HepG2 (cell line): ENCODE results near the gene HNRNPM. TPM values are rescaled to one million over a fixed set of nuclear protein-coding genes. Genes with fewer than 3 reads are reported as not detected.

Experiments used
- FOXM1 ChIP-seq: sonication (generic); formaldehyde crosslinking; IDR thresholded peaks from 2 replicates; pipeline ENCODE4 v1.5.0; 2020; ENCODE audit warnings: missing genetic modification reagents
- GATAD1 ChIP-seq: IDR thresholded peaks from 2 replicates; pipeline ENCODE4 v1.6.1; 2016; ENCODE audit warnings: missing genetic modification reagents, missing compliant biosample characterization
- KDM2A ChIP-seq: sonication (generic); formaldehyde crosslinking; IDR thresholded peaks from 2 replicates; pipeline ENCODE4 v1.4.0; 2020; ENCODE audit warnings: low read depth, missing genetic modification reagents, borderline replicate concordance
- MLLT10 ChIP-seq: sonication (generic); formaldehyde crosslinking; IDR thresholded peaks from 2 replicates; pipeline ENCODE4 v1.4.0; 2020; ENCODE audit warnings: missing genetic modification reagents
- MTF1 ChIP-seq: sonication (generic); formaldehyde crosslinking; IDR thresholded peaks from 2 replicates; pipeline ENCODE4 v1.5.0; 2020; ENCODE audit warnings: missing genetic modification reagents
- NFIC ChIP-seq: IDR thresholded peaks from 2 replicates; pipeline ENCODE4 v1.6.1; 2012; ENCODE audit warnings: mild to moderate bottlenecking, low read length, inconsistent platforms
- NR2F6 ChIP-seq, 2 experiments: IDR thresholded peaks; 2 replicates each; pipeline ENCODE4 v1.6.1; 2016; ENCODE audit warnings: antibody characterized with exemption in 1 of 2, mild to moderate bottlenecking in 1 of 2
- PAWR ChIP-seq: sonication (generic); formaldehyde crosslinking; IDR thresholded peaks from 2 replicates; pipeline ENCODE4 v1.4.0; 2020; ENCODE audit warnings: missing genetic modification reagents, mild to moderate bottlenecking, borderline replicate concordance
- SKI ChIP-seq: fragments of 450-650 bp; IDR thresholded peaks from one replicate; pipeline ENCODE4 v1.6.1; 2018; ENCODE audit warnings: mild to moderate bottlenecking; ENCODE audit not compliant: partially characterized antibody
- STAG1 ChIP-seq: sonication (generic); formaldehyde crosslinking; IDR thresholded peaks from 2 replicates; pipeline ENCODE4 v1.4.0; 2020; ENCODE audit warnings: missing genetic modification reagents
- TBL1XR1 ChIP-seq: fragments of 150-350 bp; IDR thresholded peaks from 2 replicates; pipeline ENCODE4 v1.6.1; 2014; ENCODE audit warnings: borderline replicate concordance, low read length; ENCODE audit not compliant: partially characterized antibody
- TBX3 ChIP-seq: fragments of 450-650 bp; IDR thresholded peaks from 2 replicates; pipeline ENCODE4 v1.6.1; 2017; ENCODE audit warnings: antibody characterized with exemption, mild to moderate bottlenecking, inconsistent platforms, borderline replicate concordance
- TMF1 ChIP-seq: sonication (generic); formaldehyde crosslinking; IDR thresholded peaks from 2 replicates; pipeline ENCODE4 v1.8.1; 2022; ENCODE audit warnings: low read depth, missing genetic modification reagents
- ZEB1 ChIP-seq: IDR thresholded peaks from 2 replicates; pipeline ENCODE4 v1.6.1; 2012; ENCODE audit warnings: mild to moderate bottlenecking, low read depth, inconsistent platforms; ENCODE audit not compliant: insufficient replicate concordance
- ZFP37 ChIP-seq: sonication (generic); formaldehyde crosslinking; IDR thresholded peaks from 2 replicates; pipeline ENCODE4 v1.4.0; 2020; ENCODE audit warnings: missing genetic modification reagents, borderline replicate concordance
- ZNF33A ChIP-seq: sonication (generic); formaldehyde crosslinking; IDR thresholded peaks from 2 replicates; pipeline ENCODE4 v1.5.1; 2020; ENCODE audit warnings: missing genetic modification reagents, mild to moderate bottlenecking, moderate library complexity, borderline replicate concordance
- ZSCAN21 ChIP-seq: sonication (generic); formaldehyde crosslinking; IDR thresholded peaks from 2 replicates; pipeline ENCODE4 v1.8.0; 2022; ENCODE audit warnings: mild to moderate bottlenecking, missing genetic modification reagents, moderate library complexity, borderline replicate concordance
- polyA plus RNA-seq, 8 experiments: library from polyadenylated mRNA; depleted of rRNA in 3 of 8; stranded (reverse) in 7 of 8; unstranded in 1 of 8; fragments of >200 nt; fragmentation: Illumina TruSeq in 4 of 8; extraction: Trizol in 4 of 8; gene quantifications; 2 replicates each; pipeline versions ENCODE4 v1.2.1 to v1.2.3, GENCODE V29; 2011 to 2016; ENCODE audit warnings: low read depth in 4 of 8, missing spikeins in 1 of 8, mixed read lengths in 1 of 8; ENCODE audit not compliant: insufficient read depth in 1 of 8
- total RNA-seq, 5 experiments: library from RNA; depleted of rRNA; stranded (reverse); fragments of >200 nt; fragmentation: Illumina TruSeq; extraction: Trizol; gene quantifications; 2 replicates each; pipeline ENCODE4 v1.2.3, GENCODE V29; 2016; ENCODE audit warnings: low read depth in 1 of 5
- TF ChIP-seq, protein P1 (sequence below): IDR thresholded peaks from 2 replicates; pipeline ENCODE4 v1.6.1; 2012; ENCODE audit warnings: low read depth, low read length, improper control_type of control experiment
- TF ChIP-seq, protein P2 (sequence below): sonication (generic); formaldehyde crosslinking; conservative IDR thresholded peaks from 2 replicates; pipeline ENCODE4 v1.4.0; 2020; ENCODE audit warnings: missing genetic modification reagents
- TF ChIP-seq, protein P3 (sequence below): sonication (generic); formaldehyde crosslinking; IDR thresholded peaks from 2 replicates; pipeline ENCODE4 v1.5.0; 2020; ENCODE audit warnings: missing genetic modification reagents, mild to moderate bottlenecking, borderline replicate concordance
- TF ChIP-seq, protein P4 (sequence below): sonication (generic); formaldehyde crosslinking; IDR thresholded peaks from 2 replicates; pipeline ENCODE4 v1.4.0; 2020; ENCODE audit warnings: missing genetic modification reagents
- TF ChIP-seq, protein P5 (sequence below): sonication (generic); formaldehyde crosslinking; IDR thresholded peaks from 2 replicates; pipeline ENCODE4 v1.5.0; 2020; ENCODE audit warnings: missing genetic modification reagents, mild to moderate bottlenecking, borderline replicate concordance

HNRNPM gene
- total and polyA plus RNA-seq, 2 of the 13 experiments (the other 11 are each of a cell fraction or from before 2014, with no cell fraction given) = 56.7 to 102 TPM

DNA sequence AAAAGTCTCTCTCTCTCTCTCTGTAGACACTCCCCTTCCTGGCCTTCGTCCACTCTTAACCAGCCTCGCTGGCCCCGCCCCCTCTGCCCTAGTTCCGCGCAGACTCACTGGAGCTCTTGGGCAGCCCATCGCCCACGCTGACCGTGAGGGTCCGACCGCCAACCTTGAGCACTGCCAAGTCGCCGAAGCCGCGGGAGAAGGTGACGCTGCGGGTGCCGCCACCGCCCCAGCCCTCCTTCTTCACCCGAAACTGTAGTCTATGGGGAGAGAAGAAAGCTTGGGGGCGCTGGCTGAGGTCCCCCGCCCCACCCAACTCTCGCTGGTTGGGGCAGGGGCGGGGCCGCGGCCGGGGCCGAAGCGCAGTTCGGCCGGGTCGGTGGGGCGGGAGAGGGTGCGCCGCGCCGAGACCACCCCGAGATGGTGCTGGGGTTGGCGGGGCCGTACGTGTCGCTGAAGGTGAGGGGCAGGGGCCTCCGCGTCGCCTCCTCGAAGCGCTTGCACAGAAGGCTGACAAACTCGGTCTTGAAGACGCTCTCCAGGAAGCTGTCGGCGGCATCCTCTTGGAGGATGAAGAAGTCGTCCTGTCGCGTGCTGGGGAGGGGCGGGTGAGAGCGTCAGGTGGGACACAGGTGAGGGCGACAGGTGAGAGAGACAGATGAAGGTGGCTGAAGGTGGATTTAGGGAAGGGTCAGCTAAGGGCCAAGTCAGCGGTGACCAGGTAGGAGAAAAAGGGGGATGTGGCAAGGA, 81.7 kb downstream of the HNRNPM start (continued):
- peak; percentile 43 for TF ChIP-seq ZEB1
- TF ChIP-seq GATAD1 (CRISPR knock-in tag) = peak; percentile 54; the same call in 1 of the 2 replicates
- TF ChIP-seq FOXM1 (CRISPR knock-in tag) = no peak
- TF ChIP-seq TBX3 = no peak
- TF ChIP-seq, protein P1, sequence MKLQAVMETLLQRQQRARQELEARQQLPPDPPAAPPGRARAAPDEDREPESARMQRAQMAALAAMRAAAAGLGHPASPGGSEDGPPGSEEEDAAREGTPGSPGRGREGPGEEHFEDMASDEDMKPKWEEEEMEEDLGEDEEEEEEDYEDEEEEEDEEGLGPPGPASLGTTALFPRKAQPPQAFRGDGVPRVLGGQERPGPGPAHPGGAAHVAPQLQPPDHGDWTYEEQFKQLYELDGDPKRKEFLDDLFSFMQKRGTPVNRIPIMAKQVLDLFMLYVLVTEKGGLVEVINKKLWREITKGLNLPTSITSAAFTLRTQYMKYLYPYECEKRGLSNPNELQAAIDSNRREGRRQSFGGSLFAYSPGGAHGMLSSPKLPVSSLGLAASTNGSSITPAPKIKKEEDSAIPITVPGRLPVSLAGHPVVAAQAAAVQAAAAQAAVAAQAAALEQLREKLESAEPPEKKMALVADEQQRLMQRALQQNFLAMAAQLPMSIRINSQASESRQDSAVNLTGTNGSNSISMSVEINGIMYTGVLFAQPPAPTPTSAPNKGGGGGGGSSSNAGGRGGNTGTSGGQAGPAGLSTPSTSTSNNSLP = no peak
- TF ChIP-seq, protein P2, sequence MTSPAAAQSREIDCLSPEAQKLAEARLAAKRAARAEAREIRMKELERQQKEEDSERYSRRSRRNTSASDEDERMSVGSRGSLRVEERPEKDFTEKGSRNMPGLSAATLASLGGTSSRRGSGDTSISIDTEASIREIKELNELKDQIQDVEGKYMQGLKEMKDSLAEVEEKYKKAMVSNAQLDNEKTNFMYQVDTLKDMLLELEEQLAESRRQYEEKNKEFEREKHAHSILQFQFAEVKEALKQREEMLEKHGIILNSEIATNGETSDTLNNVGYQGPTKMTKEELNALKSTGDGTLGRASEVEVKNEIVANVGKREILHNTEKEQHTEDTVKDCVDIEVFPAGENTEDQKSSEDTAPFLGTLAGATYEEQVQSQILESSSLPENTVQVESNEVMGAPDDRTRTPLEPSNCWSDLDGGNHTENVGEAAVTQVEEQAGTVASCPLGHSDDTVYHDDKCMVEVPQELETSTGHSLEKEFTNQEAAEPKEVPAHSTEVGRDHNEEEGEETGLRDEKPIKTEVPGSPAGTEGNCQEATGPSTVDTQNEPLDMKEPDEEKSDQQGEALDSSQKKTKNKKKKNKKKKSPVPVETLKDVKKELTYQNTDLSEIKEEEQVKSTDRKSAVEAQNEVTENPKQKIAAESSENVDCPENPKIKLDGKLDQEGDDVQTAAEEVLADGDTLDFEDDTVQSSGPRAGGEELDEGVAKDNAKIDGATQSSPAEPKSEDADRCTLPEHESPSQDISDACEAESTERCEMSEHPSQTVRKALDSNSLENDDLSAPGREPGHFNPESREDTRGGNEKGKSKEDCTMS (CRISPR knock-in tag) = no peak
- no peak for TF ChIP-seq ZNF33A
- TF ChIP-seq, protein P3, sequence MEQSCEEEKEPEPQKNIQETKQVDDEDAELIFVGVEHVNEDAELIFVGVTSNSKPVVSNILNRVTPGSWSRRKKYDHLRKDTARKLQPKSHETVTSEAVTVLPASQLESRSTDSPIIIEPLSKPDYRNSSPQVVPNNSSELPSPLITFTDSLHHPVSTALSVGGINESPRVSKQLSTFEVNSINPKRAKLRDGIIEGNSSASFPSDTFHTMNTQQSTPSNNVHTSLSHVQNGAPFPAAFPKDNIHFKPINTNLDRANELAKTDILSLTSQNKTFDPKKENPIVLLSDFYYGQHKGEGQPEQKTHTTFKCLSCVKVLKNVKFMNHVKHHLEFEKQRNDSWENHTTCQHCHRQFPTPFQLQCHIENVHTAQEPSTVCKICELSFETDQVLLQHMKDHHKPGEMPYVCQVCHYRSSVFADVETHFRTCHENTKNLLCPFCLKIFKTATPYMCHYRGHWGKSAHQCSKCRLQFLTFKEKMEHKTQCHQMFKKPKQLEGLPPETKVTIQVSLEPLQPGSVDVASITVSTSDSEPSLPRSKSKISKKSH (CRISPR knock-in tag) = no peak
- no peak; the same call in 1 of the 2 replicates for TF ChIP-seq KDM2A
- no peak for TF ChIP-seq NFIC
- TF ChIP-seq, protein P4, sequence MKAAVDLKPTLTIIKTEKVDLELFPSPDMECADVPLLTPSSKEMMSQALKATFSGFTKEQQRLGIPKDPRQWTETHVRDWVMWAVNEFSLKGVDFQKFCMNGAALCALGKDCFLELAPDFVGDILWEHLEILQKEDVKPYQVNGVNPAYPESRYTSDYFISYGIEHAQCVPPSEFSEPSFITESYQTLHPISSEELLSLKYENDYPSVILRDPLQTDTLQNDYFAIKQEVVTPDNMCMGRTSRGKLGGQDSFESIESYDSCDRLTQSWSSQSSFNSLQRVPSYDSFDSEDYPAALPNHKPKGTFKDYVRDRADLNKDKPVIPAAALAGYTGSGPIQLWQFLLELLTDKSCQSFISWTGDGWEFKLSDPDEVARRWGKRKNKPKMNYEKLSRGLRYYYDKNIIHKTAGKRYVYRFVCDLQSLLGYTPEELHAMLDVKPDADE (CRISPR knock-in tag) = no peak
- TF ChIP-seq MTF1 (CRISPR knock-in tag) = no peak
- TF ChIP-seq NR2F6 (IDR thresholded peaks at IDR 0.05) = no peak
- TF ChIP-seq NR2F6 (CRISPR knock-in tag; IDR thresholded peaks at IDR 0.05) = no peak
- TF ChIP-seq, protein P5, sequence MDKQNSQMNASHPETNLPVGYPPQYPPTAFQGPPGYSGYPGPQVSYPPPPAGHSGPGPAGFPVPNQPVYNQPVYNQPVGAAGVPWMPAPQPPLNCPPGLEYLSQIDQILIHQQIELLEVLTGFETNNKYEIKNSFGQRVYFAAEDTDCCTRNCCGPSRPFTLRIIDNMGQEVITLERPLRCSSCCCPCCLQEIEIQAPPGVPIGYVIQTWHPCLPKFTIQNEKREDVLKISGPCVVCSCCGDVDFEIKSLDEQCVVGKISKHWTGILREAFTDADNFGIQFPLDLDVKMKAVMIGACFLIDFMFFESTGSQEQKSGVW (CRISPR knock-in tag) = no peak
- 0 out of 2 replicates have a peak, but pooled peaks have one; percentile 58 for TF ChIP-seq TMF1 (CRISPR knock-in tag)
- no peak for TF ChIP-seq SKI
- no peak for TF ChIP-seq ZFP37 (CRISPR knock-in tag)
- TF ChIP-seq MLLT10 (CRISPR knock-in tag) = no peak
- no peak for TF ChIP-seq TBL1XR1
- TF ChIP-seq STAG1 (CRISPR knock-in tag) = no peak
- no peak for TF ChIP-seq ZSCAN21
- TF ChIP-seq PAWR (CRISPR knock-in tag) = no peak
